Lower leg skin (tissue), 4 donors: Measurements from ENCODE around the gene PRDM8. TPM values are rescaled to one million over a fixed set of nuclear protein-coding genes. Genes with fewer than 3 reads are reported as not detected.

ENCODE experiments used
- DNase-seq, 2 donors: peaks; one replicate each; pipeline ENCODE4 v3.0.0-alpha.2; 2019; ENCODE audit warnings: low spot score in 2 of 2
- H3K4me3 ChIP-seq: fragments of 200-600 bp; sonication (generic); 2 replicates; pipeline ENCODE4 v1.5.1; 2017; ENCODE audit warnings: mild to moderate bottlenecking, low read depth; ENCODE audit not compliant: poor library complexity, severe bottlenecking
- POLR2A ChIP-seq, 2 donors: fragments of 450-650 bp; IDR thresholded peaks; one replicate each; pipeline ENCODE4 v1.6.1; 2016 to 2017; ENCODE audit warnings: antibody characterized with exemption in 2 of 2, mild to moderate bottlenecking in 1 of 2, moderate library complexity in 1 of 2
- WGBS, 2 donors: methylation state at CpG; one replicate each; pipeline ENCODE4 v1.1.5; 2018; 5-methylcytosine and 5-hydroxymethylcytosine counted together
- intact Hi-C: fragments of 100-400 bp; cut with DNase I; formaldehyde crosslinking; loops from one replicate; pipeline ENCODE4 v1.15.0; 2023; ENCODE audit warnings: low total_unique reads
- total RNA-seq, 4 donors: library from RNA; depleted of rRNA; stranded (reverse); fragments of >200 nt; gene quantifications; one replicate each; pipeline ENCODE4 v1.1.0, GENCODE V29; 2016
- TF ChIP-seq, protein P1 (sequence below), 3 donors: fragments of 450-650 bp; IDR thresholded peaks; one replicate each; pipeline ENCODE4 v1.5.1; 2016; ENCODE audit warnings: antibody characterized with exemption in 3 of 3, mild to moderate bottlenecking in 3 of 3, moderate library complexity in 2 of 3

The PRDM8 gene
- total RNA-seq, 4 donors from 2014 or later = 1.4 to 4.6 (median 3.9) TPM

DNA sequence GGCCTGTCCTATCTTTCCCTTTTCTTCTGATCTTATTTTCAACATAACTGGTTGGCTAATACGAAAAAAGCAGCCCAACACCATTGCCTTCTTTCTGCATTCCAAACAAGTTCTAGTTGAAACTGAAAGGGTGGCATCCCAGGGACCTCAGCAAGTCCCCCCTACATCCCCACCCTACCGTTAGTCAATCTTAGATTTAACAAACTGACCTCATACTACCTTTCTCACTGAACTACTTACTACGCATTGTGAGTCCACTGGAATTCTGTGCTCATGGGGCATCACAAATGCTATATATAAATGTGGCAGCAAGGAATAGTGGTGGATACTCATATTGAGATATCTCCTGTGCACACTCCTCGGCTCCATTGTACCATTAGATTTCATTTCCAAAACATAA, 36.1 kb downstream of the PRDM8 start:
- intact Hi-C loops = no loop called here
- no peak for DNase-seq
- WGBS, 2 donors = 86 to 90% methylated on average over 4 of the region's 4 CpGs
- H3K4me3 ChIP-seq = no peak overlapping the region
- TF ChIP-seq POLR2A (IDR thresholded peaks at IDR 0.05) = no peak
- TF ChIP-seq, protein P1, sequence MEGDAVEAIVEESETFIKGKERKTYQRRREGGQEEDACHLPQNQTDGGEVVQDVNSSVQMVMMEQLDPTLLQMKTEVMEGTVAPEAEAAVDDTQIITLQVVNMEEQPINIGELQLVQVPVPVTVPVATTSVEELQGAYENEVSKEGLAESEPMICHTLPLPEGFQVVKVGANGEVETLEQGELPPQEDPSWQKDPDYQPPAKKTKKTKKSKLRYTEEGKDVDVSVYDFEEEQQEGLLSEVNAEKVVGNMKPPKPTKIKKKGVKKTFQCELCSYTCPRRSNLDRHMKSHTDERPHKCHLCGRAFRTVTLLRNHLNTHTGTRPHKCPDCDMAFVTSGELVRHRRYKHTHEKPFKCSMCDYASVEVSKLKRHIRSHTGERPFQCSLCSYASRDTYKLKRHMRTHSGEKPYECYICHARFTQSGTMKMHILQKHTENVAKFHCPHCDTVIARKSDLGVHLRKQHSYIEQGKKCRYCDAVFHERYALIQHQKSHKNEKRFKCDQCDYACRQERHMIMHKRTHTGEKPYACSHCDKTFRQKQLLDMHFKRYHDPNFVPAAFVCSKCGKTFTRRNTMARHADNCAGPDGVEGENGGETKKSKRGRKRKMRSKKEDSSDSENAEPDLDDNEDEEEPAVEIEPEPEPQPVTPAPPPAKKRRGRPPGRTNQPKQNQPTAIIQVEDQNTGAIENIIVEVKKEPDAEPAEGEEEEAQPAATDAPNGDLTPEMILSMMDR (IDR thresholded peaks at IDR 0.05) = no peak

DNA sequence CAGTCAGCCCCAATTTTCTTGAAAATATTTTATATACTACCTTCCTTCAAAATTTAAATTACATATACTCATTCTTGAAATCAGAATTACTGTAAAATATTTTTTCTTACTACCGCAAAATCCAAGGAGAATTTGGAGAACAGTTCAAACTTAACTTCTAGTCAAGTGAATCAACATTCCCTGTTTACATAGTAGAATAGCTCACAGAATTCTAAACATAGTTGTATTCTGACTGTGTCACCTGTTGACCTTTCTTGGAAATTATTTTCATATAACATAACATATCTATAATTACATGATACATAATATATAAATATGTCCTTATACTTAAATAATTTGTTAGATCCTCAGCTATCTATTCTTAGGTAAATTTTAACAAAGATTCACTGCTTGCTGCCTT, 38.1 kb downstream of the PRDM8 start:
- intact Hi-C loops = no loop called here
- no peak for TF ChIP-seq POLR2A (IDR thresholded peaks at IDR 0.05)
- TF ChIP-seq, protein P1 (IDR thresholded peaks at IDR 0.05) = no peak
- WGBS, 2 donors = 91 to 96% methylated on average over 1 of the region's 1 CpG
- no peak overlapping the region for H3K4me3 ChIP-seq
- DNase-seq = no peak

DNA sequence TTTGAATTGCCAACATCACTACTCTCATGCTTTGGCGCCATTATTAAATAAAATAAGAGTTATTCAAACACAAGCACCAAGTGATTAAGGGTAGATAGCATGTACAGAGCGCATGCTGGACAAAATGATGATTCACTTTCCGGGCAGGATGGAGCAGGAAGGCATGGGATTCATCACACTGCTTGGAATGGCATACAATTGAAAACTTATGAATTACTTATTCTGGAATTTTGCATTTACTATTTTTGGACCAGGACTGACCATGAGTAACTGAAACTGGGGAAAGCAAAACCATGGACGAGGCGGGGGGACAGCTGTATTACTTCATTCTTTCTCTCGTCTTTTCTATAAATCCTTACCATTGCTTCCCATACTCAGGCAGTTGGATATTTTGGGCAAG, 40.7 kb downstream of the PRDM8 start:
- no peak overlapping the region for H3K4me3 ChIP-seq
- DNase-seq = no peak
- intact Hi-C loops = no loop called here
- WGBS, 2 donors = 64 to 74% methylated on average over 6 of the region's 6 CpGs
- TF ChIP-seq POLR2A (IDR thresholded peaks at IDR 0.05) = no peak
- TF ChIP-seq, protein P1 (IDR thresholded peaks at IDR 0.05) = no peak

DNA sequence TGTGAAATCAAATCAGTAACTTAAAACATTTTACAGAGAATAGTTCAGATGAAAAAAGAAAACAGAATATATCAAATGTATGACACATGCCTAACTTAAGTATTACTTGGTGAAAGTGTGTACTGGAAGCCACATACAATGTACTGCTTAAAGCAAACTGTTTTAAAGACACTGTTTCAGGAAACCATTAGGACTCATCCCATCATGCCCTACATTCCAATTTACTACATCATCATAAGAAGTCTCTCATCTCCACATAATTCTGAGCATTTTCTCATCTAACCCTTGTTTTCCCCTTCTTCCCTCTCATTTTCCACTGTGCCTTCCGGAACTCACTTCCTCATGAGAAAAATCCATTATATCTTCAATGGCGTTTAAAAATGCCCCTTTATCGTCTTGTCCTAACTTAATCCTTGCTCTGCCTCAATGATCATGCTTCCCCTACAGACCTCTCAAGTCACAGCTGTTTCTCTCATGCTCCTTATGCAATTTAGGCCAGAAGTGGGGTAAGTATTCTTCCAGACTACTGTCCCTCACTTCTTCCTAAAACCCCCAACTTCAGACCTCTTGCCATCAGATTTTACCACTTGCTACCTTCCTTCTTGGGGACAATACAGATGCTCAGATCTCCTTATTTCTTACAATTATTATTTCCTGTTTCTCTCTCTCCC, 42.3 kb downstream of the PRDM8 start:
- TF ChIP-seq, protein P1 (IDR thresholded peaks at IDR 0.05) = no peak
- no peak for TF ChIP-seq POLR2A (IDR thresholded peaks at IDR 0.05)
- 85 to 92% methylated on average over 3 of the region's 3 CpGs for WGBS, 2 donors
- no peak overlapping the region for H3K4me3 ChIP-seq
- DNase-seq = no peak
- intact Hi-C loops = no loop called here

DNA sequence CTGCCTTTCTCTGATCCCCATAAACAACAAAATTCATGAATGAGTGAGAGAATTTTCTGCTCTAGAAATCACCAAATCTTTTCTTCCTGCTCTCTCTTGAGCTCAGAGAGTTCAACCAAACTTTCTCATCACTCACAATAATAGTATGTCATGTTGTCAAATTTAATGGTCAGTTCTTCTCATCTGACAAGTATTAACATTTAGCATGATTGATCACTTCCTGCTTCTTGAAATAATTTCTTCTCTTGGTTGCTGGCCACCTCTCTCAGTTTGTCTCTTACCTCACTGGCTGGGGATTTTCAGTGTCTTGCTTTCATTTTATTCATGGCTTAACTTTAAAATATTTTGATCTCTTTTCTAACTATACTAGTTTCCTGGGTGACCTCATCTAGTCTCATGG, 43.7 kb downstream of the PRDM8 start:
- H3K4me3 ChIP-seq = no peak overlapping the region
- TF ChIP-seq, protein P1 (IDR thresholded peaks at IDR 0.05) = no peak
- no peak for TF ChIP-seq POLR2A (IDR thresholded peaks at IDR 0.05)
- no peak for DNase-seq
- intact Hi-C loops = no loop called here
